ENCODE measurements around the gene ZBTB12. TPM values are rescaled to one million over a fixed set of nuclear protein-coding genes. Genes with fewer than 3 reads are reported as not detected.

ZBTB12 gene
- polyA plus RNA-seq, 3 donors = 0.11 TPM; not detected in 2

GRCh38 chr6:31879143-31879542, 22.7 kb downstream of the ZBTB12 start:
- Mint-ChIP-seq H3K27ac (peak overlapping the region in 1 of 7 donors; percentile 42), H3K4me1 (no peaks in the 10 kb centered on the region), H3K4me3 (peak overlapping the region in 1 of 2 donors; percentile 31), H3K36me3 (peaks cover 44 to 52% of the 10 kb centered on the region in 2 donors), H3K9me3 (peaks cover 0 to 1% (median 0%) of the 10 kb centered on the region in 7 donors), H3K27me3 (ENCODE audit: low read depth in 3 of 3) (peaks cover 5 to 7% (median 5%) of the 10 kb centered on the region in 3 donors)
- no peak overlapping the region for H3K27ac ChIP-seq (ENCODE audit: low read depth in 1 of 2, low read length in 2 of 2)
- no peak overlapping the region for H3K9ac ChIP-seq (ENCODE audit: insufficient read depth, low read length, poor library complexity, severe bottlenecking)
- no peaks in the 10 kb centered on the region for H3K4me1 ChIP-seq (ENCODE audit: control insufficient read depth in 1 of 2, insufficient read depth in 2 of 2, low read length in 2 of 2)
- no peak overlapping the region for H2AFZ ChIP-seq (ENCODE audit: insufficient read depth, low read depth, low read length, poor library complexity, severe bottlenecking)
- 70% methylated on average over 11 of the region's 13 CpGs for WGBS (ENCODE audit: insufficient coverage)
- intact Hi-C loops (cut with micrococcal nuclease) = no loop called here
- no peaks in the 10 kb centered on the region for H3K27me3 ChIP-seq (ENCODE audit: control insufficient read depth in 2 of 2, insufficient read depth in 2 of 2, low read length in 2 of 2)
- H3K9me3 ChIP-seq (replicated peaks in 1 of 2; ENCODE audit: control insufficient read depth in 1 of 2, insufficient read depth in 1 of 2, low read length in 2 of 2) = no peaks in the 10 kb centered on the region
- peaks cover 44 to 46% of the 10 kb centered on the region in 2 donors for H3K36me3 ChIP-seq (replicated peaks in 1 of 2; ENCODE audit: control insufficient read depth in 1 of 2, insufficient read depth in 2 of 2, low read length in 2 of 2)
- H3K79me2 ChIP-seq (ENCODE audit: insufficient read depth, low read length) = no peaks in the 10 kb centered on the region
- TF ChIP-seq CTCF (IDR thresholded peaks at IDR 0.05) = no peak
- no peaks in the 10 kb centered on the region for H4K20me1 ChIP-seq (ENCODE audit: insufficient read depth, low read length)
- H3K4me2 ChIP-seq (replicated peaks; ENCODE audit: extremely low read depth, low read length, poor library complexity, severe bottlenecking) = no peak overlapping the region
- H3K4me3 ChIP-seq (replicated peaks in 1 of 3; ENCODE audit: low read depth in 2 of 3, low read length in 3 of 3) = no peak overlapping the region
- DNase-seq = no peak

GRCh38 chr6:31878726-31879125, 23.2 kb downstream of the ZBTB12 start, which contains the start of gene SLC44A4:
TSS of gene SLC44A4 (minus strand) at chr6:31878997. CDS start at chr6:31878980, 17 bp downstream.
- peak within 1 kb of the TSS in 1 of 2 donors; percentile 31 for H3K4me3 Mint-ChIP-seq
- Histone ChIP-seq H3K9ac (ENCODE audit: insufficient read depth, low read length, poor library complexity, severe bottlenecking) (no peak within 1 kb of the TSS), H3K4me1 (ENCODE audit: control insufficient read depth in 1 of 2, insufficient read depth in 2 of 2, low read length in 2 of 2) (no peaks in the 10 kb centered on the region), H3K9me3 (replicated peaks in 1 of 2; ENCODE audit: control insufficient read depth in 1 of 2, insufficient read depth in 1 of 2, low read length in 2 of 2) (no peaks in the 10 kb centered on the region), H3K27ac (ENCODE audit: low read depth in 1 of 2, low read length in 2 of 2) (no peak within 1 kb of the TSS), H4K20me1 (ENCODE audit: insufficient read depth, low read length) (no peaks in the 10 kb centered on the region), H3K4me2 (replicated peaks; ENCODE audit: extremely low read depth, low read length, poor library complexity, severe bottlenecking) (no peak within 1 kb of the TSS), H3K4me3 (replicated peaks in 1 of 3; ENCODE audit: low read depth in 2 of 3, low read length in 3 of 3) (no peak within 1 kb of the TSS), H3K36me3 (replicated peaks in 1 of 2; ENCODE audit: control insufficient read depth in 1 of 2, insufficient read depth in 2 of 2, low read length in 2 of 2) (peaks cover 40 to 42% of the 10 kb centered on the region in 2 donors), H2AFZ (ENCODE audit: insufficient read depth, low read depth, low read length, poor library complexity, severe bottlenecking) (no peak within 1 kb of the TSS), H3K27me3 (ENCODE audit: control insufficient read depth in 2 of 2, insufficient read depth in 2 of 2, low read length in 2 of 2) (no peaks in the 10 kb centered on the region), H3K79me2 (ENCODE audit: insufficient read depth, low read length) (no peaks in the 10 kb centered on the region)
- peak within 1 kb of the TSS in 4 of 7 donors; percentile 33 to 53 (median 50) for H3K27ac Mint-ChIP-seq
- peaks cover 0 to 1% (median 0%) of the 10 kb centered on the region in 7 donors for H3K9me3 Mint-ChIP-seq
- intact Hi-C loops (cut with micrococcal nuclease) = no loop called here
- TF ChIP-seq CTCF (IDR thresholded peaks at IDR 0.05) = no peak
- peaks cover 5 to 7% (median 7%) of the 10 kb centered on the region in 3 donors for H3K27me3 Mint-ChIP-seq (ENCODE audit: low read depth in 3 of 3)
- WGBS (ENCODE audit: insufficient coverage) = 75% methylated on average over 13 of the region's 18 CpGs
- peaks cover 41 to 48% of the 10 kb centered on the region in 2 donors for H3K36me3 Mint-ChIP-seq
- DNase-seq = no peak
- H3K4me1 Mint-ChIP-seq = no peaks in the 10 kb centered on the region

Data from CD14-positive monocyte (primary cell).